Ishikawa (cell line): ENCODE results near the gene SLX4.

Experiments
- CEBPB ChIP-seq: IDR thresholded peaks from 2 replicates; pipeline ENCODE4 v1.6.1; 2012
- CREB1 ChIP-seq: IDR thresholded peaks from 2 replicates; pipeline ENCODE4 v1.6.1; 2012; ENCODE audit warnings: low read depth
- EGR1 ChIP-seq: IDR thresholded peaks from 2 replicates; pipeline ENCODE4 v1.6.1; 2012
- EP300 ChIP-seq: IDR thresholded peaks from 2 replicates; pipeline ENCODE4 v1.6.1; 2012; ENCODE audit warnings: borderline replicate concordance
- FOXM1 ChIP-seq: IDR thresholded peaks from 2 replicates; pipeline ENCODE4 v1.6.1; 2012; ENCODE audit warnings: low read depth, borderline replicate concordance
- NFIC ChIP-seq: IDR thresholded peaks from 2 replicates; pipeline ENCODE4 v1.6.1; 2012
- RAD21 ChIP-seq: IDR thresholded peaks from 2 replicates; pipeline ENCODE4 v1.6.1; 2012; ENCODE audit warnings: low read depth
- TAF1 ChIP-seq: IDR thresholded peaks from 2 replicates; pipeline ENCODE4 v1.6.1; 2012; ENCODE audit warnings: low read depth, mild to moderate bottlenecking
- TCF12 ChIP-seq: IDR thresholded peaks from 2 replicates; pipeline ENCODE4 v1.6.1; 2012; ENCODE audit warnings: low read depth
- TEAD4 ChIP-seq: IDR thresholded peaks from 2 replicates; pipeline ENCODE4 v1.6.1; 2012
- YY1 ChIP-seq: IDR thresholded peaks from 2 replicates; pipeline ENCODE4 v1.6.1; 2012; ENCODE audit warnings: low read depth
- ZBTB7A ChIP-seq: IDR thresholded peaks from 2 replicates; pipeline ENCODE4 v1.6.1; 2012; ENCODE audit warnings: low read depth
- TF ChIP-seq, protein P1 (sequence below): IDR thresholded peaks from 2 replicates; pipeline ENCODE4 v1.6.1; 2012; ENCODE audit warnings: low read depth, mild to moderate bottlenecking
- TF ChIP-seq, protein P2 (sequence below): IDR thresholded peaks from 2 replicates; pipeline ENCODE4 v1.6.1; 2012
- TF ChIP-seq, protein P3 (sequence below): IDR thresholded peaks from 2 replicates; pipeline ENCODE4 v1.6.1; 2012

Gene SLX4

DNA sequence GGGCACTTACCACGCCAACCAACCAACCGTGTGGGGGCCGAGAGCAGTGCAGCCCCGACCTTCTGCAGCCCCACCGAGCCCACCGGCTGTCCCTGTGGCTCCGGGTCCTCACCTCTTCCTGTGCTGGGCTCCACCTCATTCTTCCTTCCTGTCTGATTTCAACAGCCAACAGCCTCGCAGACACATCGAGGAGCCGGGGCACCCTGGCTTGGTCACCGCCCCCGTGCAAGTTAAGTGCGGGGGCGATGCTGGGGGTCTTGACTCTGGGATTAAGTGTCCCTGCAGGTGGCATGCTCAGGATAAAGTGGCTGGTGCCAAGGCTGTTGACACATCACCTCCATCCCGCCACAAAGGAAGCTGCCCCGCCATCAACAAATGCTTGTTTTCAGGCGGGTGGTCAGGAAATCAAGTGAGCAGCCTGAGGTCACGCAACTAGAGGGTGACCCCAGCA is 34.1 kb downstream of the SLX4 start, which contains the start of gene NLRC3:
Gene NLRC3 (minus strand): TSS at position 102 of the 451 bp plus-strand sequence. CDS start 12,367 bp downstream, outside the sequence.
- TF ChIP-seq CREB1 (no peak), EP300 (no peak), TCF12 (no peak), YY1 (no peak), NFIC (no peak), ZBTB7A (no peak), RAD21 (no peak), EGR1 (no peak), CEBPB (no peak), FOXM1 (no peak)
- TF ChIP-seq, protein P1, sequence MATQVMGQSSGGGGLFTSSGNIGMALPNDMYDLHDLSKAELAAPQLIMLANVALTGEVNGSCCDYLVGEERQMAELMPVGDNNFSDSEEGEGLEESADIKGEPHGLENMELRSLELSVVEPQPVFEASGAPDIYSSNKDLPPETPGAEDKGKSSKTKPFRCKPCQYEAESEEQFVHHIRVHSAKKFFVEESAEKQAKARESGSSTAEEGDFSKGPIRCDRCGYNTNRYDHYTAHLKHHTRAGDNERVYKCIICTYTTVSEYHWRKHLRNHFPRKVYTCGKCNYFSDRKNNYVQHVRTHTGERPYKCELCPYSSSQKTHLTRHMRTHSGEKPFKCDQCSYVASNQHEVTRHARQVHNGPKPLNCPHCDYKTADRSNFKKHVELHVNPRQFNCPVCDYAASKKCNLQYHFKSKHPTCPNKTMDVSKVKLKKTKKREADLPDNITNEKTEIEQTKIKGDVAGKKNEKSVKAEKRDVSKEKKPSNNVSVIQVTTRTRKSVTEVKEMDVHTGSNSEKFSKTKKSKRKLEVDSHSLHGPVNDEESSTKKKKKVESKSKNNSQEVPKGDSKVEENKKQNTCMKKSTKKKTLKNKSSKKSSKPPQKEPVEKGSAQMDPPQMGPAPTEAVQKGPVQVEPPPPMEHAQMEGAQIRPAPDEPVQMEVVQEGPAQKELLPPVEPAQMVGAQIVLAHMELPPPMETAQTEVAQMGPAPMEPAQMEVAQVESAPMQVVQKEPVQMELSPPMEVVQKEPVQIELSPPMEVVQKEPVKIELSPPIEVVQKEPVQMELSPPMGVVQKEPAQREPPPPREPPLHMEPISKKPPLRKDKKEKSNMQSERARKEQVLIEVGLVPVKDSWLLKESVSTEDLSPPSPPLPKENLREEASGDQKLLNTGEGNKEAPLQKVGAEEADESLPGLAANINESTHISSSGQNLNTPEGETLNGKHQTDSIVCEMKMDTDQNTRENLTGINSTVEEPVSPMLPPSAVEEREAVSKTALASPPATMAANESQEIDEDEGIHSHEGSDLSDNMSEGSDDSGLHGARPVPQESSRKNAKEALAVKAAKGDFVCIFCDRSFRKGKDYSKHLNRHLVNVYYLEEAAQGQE, result no peak
- TF ChIP-seq, protein P2, sequence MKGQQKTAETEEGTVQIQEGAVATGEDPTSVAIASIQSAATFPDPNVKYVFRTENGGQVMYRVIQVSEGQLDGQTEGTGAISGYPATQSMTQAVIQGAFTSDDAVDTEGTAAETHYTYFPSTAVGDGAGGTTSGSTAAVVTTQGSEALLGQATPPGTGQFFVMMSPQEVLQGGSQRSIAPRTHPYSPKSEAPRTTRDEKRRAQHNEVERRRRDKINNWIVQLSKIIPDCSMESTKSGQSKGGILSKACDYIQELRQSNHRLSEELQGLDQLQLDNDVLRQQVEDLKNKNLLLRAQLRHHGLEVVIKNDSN, result no peak
- TF ChIP-seq, protein P3, sequence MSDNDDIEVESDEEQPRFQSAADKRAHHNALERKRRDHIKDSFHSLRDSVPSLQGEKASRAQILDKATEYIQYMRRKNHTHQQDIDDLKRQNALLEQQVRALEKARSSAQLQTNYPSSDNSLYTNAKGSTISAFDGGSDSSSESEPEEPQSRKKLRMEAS, result no peak

DNA sequence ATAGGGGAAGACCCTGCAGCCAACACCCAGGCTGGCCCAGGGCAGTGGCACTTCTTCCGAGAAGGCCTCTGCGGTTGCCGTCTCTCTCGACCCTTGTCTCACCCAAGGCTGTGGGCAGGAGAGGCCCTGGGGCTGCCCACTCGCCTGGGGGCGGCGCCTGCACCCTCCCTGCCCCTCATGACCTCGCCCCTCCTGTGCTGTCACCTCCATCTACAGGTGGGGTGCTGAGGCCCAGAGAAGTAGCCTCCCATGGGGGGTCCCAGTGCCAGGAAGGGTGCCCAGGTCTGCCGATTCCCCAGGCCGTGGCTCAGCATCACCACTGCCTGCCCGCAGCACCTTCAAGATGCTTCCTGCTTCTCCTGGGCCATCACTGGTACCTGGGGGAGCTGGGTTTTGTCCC is 35.2 kb downstream of the SLX4 start:
- TF ChIP-seq, protein P3, result no peak
- no peak for TF ChIP-seq EGR1
- TF ChIP-seq, protein P2, result no peak
- TF ChIP-seq ZBTB7A, result no peak
- TF ChIP-seq CEBPB, result no peak
- TF ChIP-seq TCF12, result no peak
- no peak for TF ChIP-seq YY1
- TF ChIP-seq, protein P1, result no peak
- TF ChIP-seq RAD21, result no peak
- no peak for TF ChIP-seq CREB1
- no peak for TF ChIP-seq TEAD4
- no peak for TF ChIP-seq EP300
- TF ChIP-seq TAF1, result no peak
- no peak for TF ChIP-seq FOXM1
- no peak for TF ChIP-seq NFIC

DNA sequence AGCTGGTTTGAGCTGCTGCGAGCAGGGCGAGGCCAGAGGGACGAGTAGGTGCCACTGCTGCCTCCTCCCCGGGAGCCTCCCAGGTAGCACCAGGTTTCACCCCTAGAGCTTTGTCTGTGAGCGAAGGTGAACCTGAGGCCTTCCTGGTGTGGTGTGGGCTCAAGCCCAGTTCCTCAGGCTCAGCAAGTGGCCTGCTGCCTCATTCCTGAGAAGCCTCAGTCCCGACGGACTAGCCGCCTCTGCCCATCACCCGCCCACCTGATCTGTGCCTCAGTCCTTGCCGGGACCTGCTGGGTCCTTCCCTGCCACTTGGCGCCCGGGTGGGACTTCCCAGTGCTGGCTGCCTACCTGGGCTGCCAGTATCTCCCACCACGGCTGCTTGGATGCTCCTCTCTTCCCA is 35.9 kb downstream of the SLX4 start:
- TF ChIP-seq EGR1, result no peak
- TF ChIP-seq NFIC, result no peak
- TF ChIP-seq FOXM1, result no peak
- TF ChIP-seq YY1, result no peak
- TF ChIP-seq TEAD4, result no peak
- TF ChIP-seq ZBTB7A, result no peak
- TF ChIP-seq, protein P3, result no peak
- TF ChIP-seq RAD21, result no peak
- TF ChIP-seq CREB1, result no peak
- no peak for TF ChIP-seq EP300
- TF ChIP-seq TAF1, result no peak
- TF ChIP-seq, protein P2, result no peak
- TF ChIP-seq, protein P1, result no peak
- TF ChIP-seq TCF12, result no peak
- TF ChIP-seq CEBPB, result no peak

DNA sequence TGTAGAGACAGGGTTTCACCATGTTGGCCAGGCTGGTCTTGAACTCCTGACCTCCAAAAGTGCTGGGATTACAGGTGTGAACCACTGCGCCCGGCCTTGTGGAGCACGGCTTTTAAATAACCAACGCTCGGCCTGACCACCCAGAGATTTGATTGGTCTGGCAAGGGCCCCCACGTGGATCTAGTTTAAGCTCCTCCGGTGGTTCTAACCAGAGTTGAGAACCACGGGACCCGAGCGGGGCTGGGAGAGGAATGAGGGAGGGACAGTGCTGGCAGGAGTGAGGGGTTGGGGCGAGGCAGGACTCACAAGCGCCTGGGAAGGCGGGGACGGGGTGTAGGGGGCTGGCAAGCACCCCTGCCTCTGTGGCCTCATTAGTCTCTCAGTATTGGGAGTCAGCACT is 37.2 kb downstream of the SLX4 start:
- TF ChIP-seq YY1 (no peak), EGR1 (no peak), TCF12 (no peak), NFIC (no peak), FOXM1 (no peak), CREB1 (no peak), ZBTB7A (no peak), TEAD4 (no peak), RAD21 (no peak), EP300 (no peak)
- TF ChIP-seq, protein P3, result no peak
